HuH-7.5 (cell line): ENCODE results near the gene NRCAM.

Experiments used
- DNase-seq: peaks from one replicate; pipeline ENCODE4 v3.0.0; 2011; ENCODE audit warnings: low spot score

The NRCAM gene

DNA sequence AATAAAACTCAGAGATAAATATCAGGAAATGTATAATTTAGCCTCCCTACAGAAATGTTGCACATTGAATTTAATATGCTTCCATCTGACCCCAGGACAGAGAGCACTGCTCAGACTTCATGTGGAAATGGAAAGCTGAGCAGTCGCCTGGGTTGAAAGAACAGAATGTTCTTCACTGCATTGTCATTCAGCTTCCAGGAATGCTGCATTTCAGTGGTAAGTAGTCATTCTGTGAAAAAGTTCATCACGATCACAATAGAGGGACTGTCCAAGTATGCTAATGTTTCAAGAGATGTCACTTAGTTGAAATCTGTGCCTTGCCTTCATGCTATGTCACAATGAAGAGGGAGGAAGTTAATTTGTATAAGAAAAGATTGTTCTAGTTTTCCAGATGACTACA, 147.3 kb downstream of the NRCAM start:
- DNase-seq = no peak

DNA sequence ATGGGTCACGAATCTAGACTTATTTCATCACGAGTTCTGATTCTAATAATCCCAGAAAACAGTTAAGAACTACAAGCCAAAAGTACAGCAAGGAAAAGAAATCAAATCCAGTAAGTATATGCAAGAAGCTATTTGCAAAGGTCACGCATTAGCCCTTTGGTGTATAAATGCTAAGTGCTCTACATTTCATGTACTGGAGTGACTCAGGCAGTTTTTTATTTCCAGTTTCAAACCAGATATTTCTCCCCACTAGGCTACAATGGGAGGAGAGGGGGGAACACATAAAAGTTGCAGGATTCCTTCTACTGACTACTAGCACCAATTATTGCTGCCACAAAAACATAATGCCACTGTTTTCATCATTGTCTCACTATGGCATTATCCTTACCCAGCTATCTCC, 148.0 kb downstream of the NRCAM start:
- DNase-seq = no peak

DNA sequence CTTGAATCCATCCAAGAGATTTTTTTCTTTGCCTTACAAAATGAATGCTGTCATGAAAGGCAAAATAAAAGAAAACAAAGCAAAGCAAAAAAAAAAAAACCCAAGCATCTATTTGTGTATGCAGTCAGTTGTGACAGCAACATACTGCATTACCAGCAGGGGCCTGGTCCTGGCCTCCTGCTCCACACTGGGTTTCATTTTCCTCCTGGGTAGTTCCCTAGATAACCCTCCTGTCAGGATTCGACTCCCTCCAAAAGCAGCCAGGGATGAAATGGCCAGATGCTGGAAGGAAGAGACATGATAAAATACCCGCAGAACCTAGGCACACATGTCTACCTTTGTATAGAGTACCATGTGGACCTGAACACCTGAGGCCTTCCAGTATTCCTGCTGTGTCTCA, 148.6 kb downstream of the NRCAM start:
- DNase-seq = no peak

DNA sequence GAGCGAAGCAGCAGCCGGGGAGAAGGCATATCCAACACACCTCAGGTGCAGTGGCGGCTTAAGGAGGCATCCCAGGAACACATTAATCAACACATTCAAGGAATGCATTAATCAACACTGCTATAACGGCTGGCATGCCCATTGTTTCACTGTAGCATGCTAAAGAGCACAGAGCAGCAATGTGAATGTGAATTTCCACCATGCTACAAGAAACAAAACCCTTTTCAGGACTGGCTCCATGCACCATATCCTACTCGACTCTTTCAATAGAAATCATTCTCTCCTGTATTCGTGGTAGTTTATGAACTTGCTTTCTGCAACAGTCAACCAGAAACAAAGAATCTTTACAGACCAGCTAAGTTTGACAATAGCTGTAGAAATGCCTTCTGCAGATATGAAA, 149.0 kb downstream of the NRCAM start:
- DNase-seq = no peak

DNA sequence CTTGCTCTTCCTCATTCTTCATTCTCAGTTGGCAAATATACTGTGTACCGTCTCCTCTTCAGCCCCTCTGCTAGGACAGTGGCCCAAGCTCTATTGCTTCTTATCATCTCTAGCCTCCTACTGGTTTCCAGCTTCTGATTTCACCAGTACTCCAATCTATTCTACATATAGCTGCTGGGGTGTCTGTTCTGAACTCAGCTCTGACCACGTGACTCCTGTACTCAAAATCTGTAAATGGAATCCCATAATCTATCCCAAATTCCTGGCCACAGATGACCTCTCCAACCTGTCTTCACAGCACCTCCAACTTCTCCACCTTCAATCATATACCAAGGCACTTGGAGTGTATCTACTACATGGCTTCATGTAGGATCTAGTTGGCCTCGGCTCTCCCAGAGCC, 152.9 kb downstream of the NRCAM start:
- DNase-seq = no peak

DNA sequence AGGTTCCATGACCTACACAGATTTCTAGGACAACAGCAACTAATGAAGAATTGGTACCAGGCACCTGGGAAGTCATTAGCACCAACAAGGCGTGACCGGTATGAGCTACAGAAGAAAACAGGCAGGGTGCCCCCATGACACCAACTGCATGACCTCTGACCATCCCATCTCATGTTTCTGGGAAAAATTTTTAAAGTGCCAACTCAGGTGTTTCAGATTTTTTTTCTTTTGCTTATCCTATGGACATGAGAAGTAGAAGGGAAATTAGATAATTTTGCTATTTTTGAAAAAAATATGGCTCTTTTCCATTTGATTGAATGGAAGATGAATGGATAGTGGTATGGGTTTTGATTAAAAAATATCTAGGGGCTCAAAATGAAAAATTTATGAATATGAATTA, 154.8 kb downstream of the NRCAM start:
- no peak for DNase-seq

DNA sequence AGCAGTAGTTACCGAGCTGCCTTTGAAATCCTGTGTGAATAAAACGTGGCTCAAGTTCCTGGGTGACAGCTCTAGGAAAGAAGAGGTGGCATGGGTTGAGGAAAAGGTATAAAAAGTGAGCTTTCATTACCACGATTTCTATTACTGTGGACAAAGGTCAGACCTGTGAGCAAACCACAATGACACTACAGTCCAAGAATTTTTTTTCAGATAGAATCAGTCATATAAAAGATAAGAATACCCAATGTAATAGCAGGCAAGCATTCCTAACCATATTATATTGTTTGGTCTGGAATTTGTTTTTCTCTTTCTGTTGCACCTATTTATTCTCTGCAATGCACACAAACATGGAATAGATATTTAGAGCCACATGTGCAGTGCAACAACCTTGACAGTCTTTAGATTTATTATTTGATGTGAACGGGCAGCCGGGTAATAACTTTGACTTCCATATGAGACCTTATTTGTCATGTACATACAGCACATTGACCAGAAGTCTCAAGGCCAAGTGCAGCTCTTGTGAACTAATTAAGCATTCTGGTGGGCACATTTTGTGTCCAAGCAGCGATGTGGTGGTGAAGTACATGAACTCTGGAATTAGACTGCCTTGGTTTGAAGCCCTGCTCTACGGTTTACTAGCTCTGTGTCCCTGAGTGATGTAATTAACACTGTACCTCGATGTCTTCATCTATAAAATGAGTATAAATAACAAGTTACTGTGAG, 156.8 kb downstream of the NRCAM start:
- peak; percentile 39 for DNase-seq

DNA sequence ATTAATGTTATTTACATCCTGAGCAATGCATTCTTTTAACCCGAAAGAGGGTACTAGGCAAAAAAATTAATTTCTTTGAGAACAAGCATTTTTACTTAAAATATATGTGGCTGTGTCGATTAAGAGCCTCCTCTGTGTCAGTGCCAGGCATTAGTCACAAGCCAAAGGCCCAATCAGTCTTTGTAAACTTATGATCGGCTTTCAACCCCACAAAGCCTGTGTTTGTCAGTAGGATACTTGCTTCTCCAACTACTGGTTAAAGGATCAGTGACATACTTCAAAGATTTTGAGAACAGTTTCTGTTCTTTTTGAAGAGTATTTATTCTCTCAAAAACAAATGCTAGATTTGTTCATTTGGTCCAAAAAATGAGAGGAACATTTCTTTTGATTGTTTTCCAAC, 159.3 kb downstream of the NRCAM start:
- no peak for DNase-seq

DNA sequence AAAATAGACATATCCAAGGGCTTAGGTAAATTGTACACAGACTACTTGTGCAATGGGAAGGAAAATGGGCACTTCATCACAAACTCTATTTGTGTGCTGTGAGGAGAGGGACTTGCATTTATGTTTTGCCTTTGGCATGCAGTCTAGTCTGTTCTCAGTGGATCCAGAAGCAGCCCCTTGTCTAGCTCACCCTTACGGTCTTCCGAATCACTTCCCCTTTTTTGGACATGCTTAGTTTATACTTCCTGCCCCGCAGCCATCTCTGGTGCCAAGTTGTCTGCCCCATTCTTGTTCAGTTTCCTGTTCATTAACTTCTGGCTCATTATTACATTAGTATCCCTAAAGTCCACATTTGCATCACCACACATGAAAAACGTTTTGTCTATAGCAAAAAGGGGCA, 161.6 kb downstream of the NRCAM start:
- DNase-seq = no peak

DNA sequence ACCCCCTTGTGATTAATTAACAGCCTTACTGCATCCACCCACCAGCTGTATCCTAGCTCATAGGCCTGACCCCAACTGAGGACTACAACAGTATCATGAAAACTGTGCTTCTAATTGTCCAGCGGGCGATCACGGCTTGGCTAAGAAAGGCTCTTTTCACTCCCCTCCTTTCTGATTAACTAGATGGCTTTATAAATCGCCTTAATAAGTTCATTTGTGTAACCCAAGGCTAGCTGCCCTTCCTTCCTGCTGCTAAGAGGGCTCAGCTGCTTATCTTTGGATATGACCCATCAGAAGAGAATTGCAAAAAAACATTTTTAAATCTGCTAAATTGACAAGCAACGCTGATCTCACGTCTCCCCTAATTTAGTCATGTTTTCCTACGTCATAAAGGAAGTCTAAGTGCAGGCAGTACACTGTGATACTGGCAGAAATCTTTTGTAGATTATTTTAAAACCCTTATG, 163.1 kb downstream of the NRCAM start:
- DNase-seq = no peak

DNA sequence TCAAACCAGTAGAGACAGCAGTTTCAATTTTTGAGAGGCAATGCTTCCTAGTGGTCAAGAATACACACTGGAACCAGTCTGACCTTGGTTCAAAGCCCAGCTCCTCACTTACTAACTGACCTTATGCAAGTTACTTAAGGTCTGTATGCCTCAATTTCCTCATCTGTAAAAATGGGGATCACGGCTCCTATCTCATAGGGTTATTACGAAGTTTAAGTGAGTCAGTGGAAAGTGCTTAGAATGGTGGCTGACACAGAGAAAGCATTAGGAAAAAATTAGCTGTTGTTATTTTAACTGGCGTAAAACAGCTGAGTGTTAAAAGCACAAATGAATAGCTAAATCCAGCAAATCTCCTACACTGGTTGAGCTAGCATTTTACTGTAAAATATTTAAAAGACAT, 163.7 kb downstream of the NRCAM start:
- no peak for DNase-seq

DNA sequence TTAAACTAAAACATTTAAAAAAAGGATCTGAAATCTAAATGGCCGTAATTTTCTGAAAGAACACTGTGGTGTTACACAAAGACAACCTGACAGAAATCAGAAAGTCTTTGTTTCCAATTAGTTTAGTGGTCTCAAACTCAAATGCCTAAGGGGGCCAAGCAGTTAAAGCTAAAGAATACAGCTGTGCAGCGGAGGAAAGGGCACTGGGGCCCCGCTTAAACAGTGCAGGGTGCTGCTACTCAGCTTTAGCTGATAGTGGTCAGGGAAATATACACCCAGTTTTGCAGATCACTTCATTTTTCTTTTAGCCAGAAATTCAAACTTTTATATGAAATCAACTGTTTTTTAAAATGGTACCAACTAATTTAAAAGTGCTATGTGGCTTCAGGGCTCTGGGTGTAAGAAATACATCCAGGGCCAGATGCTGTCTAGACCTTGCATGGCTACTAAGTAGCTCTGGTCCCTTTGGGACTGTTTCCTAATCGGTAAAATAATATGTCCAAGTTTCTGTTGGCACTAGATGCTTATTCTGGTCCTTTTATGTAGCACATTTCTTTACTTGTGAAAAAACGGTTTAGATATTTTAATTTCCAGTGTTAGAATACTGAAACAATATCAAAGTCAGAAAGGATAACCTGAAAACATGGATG, 164.3 kb downstream of the NRCAM start:
- DNase-seq = no peak

DNA sequence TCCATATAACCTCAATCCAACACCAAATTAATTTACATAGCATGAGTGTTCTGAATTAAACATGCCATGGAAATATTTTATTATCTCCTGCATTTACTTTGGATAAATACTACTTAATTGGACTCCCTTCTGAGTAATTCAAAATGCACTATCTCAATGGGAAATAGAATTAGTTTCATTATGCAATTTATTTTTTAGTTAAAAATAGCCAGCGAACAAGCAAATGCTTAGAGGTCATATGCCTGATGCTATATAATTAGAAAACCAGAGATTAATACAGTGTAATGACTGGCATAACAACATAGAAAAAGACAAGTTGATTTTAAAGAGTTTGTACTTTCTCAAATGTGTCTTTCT, 165.1 kb downstream of the NRCAM start:
- DNase-seq = no peak

DNA sequence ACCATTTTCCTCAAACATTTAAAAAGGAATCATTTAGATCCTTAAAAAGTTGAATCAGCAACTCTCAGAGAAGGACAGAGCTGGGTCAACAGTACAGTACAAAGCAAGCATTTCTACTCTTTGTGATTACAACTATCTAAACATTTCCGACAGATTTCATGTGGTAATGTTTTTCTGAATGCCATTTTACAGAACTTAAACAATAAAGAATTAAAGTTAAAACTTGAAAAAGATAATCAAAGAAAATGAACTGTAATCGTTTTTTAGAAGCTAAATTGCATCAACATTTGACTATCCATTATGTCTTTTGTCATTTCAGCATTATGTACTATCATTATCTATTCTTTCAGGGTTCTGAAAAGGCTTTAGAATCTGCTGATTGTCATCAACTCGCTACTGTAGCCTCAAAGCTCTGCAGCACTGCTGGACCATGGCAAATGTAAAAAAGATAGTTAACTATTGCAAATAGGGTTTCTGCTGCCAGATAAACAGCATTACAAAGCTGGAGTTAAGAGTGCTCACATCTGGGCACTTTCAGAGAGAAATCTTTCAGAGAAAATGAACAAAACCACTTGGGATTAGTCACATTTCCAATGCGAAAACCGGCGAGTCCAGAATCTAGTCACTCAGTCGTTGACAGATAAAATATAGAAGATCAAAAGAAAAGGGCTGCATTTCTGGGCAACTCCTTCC, 165.6 kb downstream of the NRCAM start:
- no peak for DNase-seq

DNA sequence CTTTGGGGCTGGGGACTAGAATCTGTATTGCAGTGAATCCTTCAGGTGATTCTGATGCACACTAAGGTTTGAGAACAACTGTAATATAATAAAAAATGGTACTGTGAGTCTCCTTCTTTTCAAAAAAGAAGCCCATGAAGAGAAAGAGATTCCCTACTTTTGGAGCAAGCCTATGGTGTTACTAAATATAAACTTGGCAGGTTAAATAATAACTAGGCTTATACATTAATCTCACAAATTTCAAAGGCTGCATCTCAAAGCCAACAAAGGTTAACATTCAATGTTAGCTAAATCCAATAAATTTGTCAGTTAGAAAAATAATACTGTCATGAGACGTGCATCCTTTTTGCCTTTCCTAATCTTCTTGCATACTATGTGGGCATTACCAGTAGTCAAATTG, 166.4 kb downstream of the NRCAM start:
- DNase-seq = no peak

DNA sequence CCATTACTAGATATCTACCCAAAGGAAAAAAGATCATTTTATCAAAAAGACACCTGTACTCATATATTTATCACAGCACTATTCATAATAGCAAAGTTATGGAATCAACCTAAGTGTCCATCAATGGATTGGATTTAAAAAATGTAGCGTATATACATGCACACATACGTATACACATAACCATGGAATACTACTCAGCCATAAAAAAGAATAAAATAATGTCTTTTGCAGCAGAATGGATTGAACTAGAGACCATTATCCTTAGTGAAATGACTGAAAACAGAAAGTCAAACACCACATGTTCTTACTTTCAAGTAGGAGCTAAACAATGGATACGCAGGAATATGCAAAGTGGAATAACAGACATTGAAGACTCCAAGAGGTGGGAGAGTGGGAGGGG, 168.4 kb downstream of the NRCAM start:
- no peak for DNase-seq

DNA sequence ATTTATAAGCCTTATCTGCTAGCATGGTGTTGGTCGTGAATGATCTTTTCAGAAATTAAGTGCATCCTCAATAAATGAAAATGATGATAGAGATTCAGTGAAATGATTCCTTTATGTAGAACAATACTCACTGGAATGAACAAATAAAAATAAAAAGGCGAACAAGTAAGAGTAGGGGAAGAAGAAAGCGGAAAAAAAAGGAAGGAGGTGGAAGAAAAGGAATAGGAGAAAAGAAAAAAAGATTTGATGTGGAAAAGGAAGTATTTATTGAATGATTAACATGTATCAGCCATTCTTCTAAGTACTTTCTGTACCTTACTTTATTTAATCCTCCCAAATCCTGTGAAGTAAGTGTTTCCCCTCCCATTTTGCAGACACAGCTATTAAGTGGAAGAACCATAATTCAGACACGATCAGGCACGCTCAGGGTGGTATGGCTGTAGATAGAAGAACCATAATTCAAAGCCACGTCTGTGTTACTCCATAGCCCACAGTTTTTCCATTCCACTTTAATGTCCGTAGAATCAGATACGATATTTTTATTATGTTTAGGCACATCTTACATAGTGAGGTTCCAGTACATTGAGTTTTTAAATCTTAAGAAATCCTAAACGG, 169.8 kb downstream of the NRCAM start:
- DNase-seq = no peak

DNA sequence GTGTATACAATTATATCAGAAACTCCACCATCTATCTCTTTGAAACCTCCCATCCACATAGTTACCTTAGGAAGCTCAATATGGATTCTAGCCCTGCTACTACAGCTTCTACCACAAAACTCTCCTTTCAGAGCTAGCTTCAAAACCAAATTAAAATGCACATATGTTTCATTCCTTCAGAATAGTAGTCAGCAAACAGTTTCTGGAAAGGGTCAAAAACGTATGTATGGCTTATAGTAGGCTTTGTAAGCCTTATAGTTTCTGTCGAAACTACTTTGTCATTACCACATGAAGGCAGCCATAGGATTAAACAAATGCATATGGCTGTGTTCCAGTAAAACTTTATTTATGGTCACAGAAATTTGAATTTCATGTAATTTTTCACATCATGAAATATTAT, 170.5 kb downstream of the NRCAM start:
- no peak for DNase-seq

DNA sequence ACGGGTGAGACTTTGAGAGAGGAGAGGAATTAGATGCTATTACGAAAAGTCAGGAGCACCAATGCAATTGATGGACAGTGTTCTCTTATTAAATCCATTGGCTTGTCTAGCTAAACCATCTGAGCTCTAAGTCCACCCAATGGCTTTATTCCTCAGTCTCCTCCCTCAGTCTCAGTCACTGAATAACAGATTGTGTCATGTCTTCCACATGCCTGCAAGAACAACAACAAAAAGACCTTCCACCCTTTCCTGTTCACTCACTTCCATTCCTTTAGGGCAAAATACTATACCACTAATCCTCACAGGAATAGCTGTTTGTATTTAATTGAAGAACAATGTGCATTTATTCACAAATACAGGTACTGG, 171.2 kb downstream of the NRCAM start:
- DNase-seq = no peak

DNA sequence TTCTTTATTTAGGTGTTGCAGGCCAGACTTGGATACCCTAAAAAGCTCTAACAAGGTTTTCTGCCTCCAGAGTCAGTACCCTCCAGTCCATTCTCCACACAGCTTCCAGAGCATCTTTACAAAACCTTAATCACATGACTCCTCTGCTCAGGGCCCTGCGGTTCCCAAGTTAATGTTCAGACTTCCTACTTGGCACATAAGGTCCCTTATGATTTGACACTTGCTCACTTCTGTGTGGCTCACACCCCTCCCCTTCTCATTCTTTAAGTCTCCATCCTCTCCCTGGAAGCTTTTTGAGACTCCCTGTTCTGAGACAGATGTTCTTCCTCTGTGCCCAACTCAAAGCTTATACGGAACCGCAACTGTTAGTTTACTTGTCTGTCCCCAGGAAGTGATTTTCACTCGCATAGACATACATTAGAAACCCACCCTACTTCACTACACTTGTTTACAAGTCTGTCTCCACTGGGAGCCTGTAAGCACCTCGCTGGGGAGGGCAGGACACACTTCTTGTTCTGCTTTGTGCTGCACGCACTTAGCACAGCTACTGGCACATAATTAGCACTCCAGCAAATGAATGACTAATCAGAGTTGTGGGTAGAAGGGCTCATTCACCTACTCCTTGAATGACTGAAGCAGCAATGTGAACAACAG, 171.8 kb downstream of the NRCAM start:
- DNase-seq = no peak

DNA sequence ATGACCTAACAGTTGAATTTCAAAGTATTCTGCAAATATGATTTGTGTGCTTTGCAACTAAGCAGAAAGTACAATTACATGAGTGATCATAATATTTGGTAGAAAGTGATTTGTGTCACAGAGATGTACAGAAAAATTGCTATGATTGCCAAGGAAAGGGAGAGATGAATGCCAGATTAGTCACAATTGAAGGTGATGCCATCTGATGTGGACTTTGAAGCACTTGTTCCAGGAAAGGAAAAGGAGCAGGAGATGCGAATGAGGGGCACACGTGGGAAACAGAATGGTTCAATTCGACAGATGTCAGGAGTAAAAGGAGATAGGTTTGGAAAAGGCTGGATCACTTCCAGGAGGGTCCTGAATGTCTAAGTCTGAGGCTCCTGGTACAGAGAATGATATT, 173.0 kb downstream of the NRCAM start:
- DNase-seq = no peak

DNA sequence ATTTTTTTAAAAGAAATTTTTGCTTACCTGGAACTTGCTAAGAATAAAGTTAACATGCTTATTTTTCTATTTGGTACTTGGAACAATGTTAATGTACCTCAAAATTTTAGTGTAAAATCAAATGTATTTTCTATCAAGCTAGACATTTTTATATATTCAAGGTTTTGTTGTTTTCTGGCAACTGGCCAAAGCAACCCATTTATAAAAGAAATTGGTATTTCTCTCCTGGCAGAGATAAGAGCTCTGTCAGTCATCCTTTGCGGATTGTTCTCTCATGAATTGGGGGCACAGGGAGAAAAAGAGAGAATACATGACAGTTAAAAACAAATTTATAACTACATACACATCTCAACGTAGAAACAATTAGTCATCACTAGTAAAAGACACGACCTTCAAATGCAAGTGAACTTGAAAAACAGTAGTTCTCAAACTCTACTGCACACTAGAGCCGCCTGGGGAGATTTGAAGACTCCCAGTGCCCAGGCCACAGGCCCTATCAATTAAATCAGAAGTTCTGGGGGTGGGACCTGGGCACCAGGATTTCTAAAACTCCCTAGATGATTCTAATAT, 173.7 kb downstream of the NRCAM start:
- no peak for DNase-seq
